SK-N-SH (cell line): ENCODE data around the gene MGAT4B.

Experiments used
- CHD2 ChIP-seq: fragments of 150-350 bp; IDR thresholded peaks from 2 replicates; pipeline ENCODE4 v1.6.1; 2018; ENCODE audit warnings: low read length; ENCODE audit not compliant: partially characterized antibody
- EZH2phosphoT487 ChIP-seq: fragments of 200-600 bp; sonication (generic); IDR thresholded peaks from 2 replicates; pipeline ENCODE4 v1.6.1; 2017; ENCODE audit warnings: low read depth, mixed run types, mild to moderate bottlenecking, antibody characterized with exemption, moderate library complexity, borderline replicate concordance
- RFX5 ChIP-seq: IDR thresholded peaks from 2 replicates; pipeline ENCODE4 v1.6.1; 2012; ENCODE audit warnings: mild to moderate bottlenecking, improper control_type of control experiment, low read length
- TAF1 ChIP-seq: IDR thresholded peaks from 2 replicates; pipeline ENCODE4 v1.6.1; 2012; ENCODE audit warnings: low read depth, mild to moderate bottlenecking, low read length, moderate library complexity, borderline replicate concordance
- TF ChIP-seq, protein P1 (sequence below): fragments of 150-350 bp; IDR thresholded peaks from 2 replicates; pipeline ENCODE4 v1.6.1; 2017; ENCODE audit warnings: antibody characterized with exemption, low read length, low read depth, borderline replicate concordance
- TF ChIP-seq, protein P2 (sequence below): IDR thresholded peaks from 2 replicates; pipeline ENCODE4 v1.6.1; 2012; ENCODE audit warnings: mild to moderate bottlenecking, low read depth, low read length, moderate library complexity
- TF ChIP-seq, protein P3 (sequence below): fragments of 150-350 bp; IDR thresholded peaks from 2 replicates; pipeline ENCODE4 v1.6.1; 2016; ENCODE audit warnings: mild to moderate bottlenecking, low read depth, low read length
- TF ChIP-seq, protein P4 (sequence below): fragments of 200-600 bp; sonication (generic); IDR thresholded peaks from 2 replicates; pipeline ENCODE4 v1.6.1; 2017; ENCODE audit warnings: antibody characterized with exemption, mild to moderate bottlenecking, moderate library complexity
- TF ChIP-seq, protein P5 (sequence below): IDR thresholded peaks from 2 replicates; pipeline ENCODE4 v1.4.0; 2012; ENCODE audit warnings: low read depth, borderline replicate concordance
- TF ChIP-seq, protein P6 (sequence below): IDR thresholded peaks from 2 replicates; pipeline ENCODE4; 2012

DNA sequence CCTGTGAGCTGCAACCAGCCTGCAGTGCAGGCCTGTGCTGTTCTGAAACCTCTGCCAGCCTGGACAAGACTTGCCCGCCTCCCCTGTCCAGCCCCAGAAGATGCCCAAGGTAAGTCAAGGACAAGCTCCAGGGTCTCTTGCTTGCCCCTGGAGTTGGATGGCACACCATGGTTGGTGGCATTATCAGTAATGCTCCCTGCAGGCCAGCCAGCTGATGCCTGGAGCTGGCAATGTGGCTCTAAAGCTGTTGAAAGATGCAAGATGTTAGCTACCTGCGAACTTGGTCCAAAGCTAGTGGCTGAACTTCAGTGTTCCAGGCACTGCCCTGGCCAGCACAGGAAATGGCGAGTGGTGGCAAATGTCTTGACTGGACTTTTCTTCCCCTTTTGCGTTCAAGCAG, 26.8 kb downstream of the MGAT4B start:
- TF ChIP-seq, protein P1, sequence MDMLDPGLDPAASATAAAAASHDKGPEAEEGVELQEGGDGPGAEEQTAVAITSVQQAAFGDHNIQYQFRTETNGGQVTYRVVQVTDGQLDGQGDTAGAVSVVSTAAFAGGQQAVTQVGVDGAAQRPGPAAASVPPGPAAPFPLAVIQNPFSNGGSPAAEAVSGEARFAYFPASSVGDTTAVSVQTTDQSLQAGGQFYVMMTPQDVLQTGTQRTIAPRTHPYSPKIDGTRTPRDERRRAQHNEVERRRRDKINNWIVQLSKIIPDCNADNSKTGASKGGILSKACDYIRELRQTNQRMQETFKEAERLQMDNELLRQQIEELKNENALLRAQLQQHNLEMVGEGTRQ, result no peak
- TF ChIP-seq, protein P2, sequence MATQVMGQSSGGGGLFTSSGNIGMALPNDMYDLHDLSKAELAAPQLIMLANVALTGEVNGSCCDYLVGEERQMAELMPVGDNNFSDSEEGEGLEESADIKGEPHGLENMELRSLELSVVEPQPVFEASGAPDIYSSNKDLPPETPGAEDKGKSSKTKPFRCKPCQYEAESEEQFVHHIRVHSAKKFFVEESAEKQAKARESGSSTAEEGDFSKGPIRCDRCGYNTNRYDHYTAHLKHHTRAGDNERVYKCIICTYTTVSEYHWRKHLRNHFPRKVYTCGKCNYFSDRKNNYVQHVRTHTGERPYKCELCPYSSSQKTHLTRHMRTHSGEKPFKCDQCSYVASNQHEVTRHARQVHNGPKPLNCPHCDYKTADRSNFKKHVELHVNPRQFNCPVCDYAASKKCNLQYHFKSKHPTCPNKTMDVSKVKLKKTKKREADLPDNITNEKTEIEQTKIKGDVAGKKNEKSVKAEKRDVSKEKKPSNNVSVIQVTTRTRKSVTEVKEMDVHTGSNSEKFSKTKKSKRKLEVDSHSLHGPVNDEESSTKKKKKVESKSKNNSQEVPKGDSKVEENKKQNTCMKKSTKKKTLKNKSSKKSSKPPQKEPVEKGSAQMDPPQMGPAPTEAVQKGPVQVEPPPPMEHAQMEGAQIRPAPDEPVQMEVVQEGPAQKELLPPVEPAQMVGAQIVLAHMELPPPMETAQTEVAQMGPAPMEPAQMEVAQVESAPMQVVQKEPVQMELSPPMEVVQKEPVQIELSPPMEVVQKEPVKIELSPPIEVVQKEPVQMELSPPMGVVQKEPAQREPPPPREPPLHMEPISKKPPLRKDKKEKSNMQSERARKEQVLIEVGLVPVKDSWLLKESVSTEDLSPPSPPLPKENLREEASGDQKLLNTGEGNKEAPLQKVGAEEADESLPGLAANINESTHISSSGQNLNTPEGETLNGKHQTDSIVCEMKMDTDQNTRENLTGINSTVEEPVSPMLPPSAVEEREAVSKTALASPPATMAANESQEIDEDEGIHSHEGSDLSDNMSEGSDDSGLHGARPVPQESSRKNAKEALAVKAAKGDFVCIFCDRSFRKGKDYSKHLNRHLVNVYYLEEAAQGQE, result no peak
- TF ChIP-seq, protein P3, sequence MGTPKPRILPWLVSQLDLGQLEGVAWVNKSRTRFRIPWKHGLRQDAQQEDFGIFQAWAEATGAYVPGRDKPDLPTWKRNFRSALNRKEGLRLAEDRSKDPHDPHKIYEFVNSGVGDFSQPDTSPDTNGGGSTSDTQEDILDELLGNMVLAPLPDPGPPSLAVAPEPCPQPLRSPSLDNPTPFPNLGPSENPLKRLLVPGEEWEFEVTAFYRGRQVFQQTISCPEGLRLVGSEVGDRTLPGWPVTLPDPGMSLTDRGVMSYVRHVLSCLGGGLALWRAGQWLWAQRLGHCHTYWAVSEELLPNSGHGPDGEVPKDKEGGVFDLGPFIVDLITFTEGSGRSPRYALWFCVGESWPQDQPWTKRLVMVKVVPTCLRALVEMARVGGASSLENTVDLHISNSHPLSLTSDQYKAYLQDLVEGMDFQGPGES, result no peak
- no peak for TF ChIP-seq EZH2phosphoT487
- TF ChIP-seq, protein P4, sequence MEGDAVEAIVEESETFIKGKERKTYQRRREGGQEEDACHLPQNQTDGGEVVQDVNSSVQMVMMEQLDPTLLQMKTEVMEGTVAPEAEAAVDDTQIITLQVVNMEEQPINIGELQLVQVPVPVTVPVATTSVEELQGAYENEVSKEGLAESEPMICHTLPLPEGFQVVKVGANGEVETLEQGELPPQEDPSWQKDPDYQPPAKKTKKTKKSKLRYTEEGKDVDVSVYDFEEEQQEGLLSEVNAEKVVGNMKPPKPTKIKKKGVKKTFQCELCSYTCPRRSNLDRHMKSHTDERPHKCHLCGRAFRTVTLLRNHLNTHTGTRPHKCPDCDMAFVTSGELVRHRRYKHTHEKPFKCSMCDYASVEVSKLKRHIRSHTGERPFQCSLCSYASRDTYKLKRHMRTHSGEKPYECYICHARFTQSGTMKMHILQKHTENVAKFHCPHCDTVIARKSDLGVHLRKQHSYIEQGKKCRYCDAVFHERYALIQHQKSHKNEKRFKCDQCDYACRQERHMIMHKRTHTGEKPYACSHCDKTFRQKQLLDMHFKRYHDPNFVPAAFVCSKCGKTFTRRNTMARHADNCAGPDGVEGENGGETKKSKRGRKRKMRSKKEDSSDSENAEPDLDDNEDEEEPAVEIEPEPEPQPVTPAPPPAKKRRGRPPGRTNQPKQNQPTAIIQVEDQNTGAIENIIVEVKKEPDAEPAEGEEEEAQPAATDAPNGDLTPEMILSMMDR, result no peak
- TF ChIP-seq RFX5, result no peak
- no peak for TF ChIP-seq TAF1
- TF ChIP-seq, protein P5, sequence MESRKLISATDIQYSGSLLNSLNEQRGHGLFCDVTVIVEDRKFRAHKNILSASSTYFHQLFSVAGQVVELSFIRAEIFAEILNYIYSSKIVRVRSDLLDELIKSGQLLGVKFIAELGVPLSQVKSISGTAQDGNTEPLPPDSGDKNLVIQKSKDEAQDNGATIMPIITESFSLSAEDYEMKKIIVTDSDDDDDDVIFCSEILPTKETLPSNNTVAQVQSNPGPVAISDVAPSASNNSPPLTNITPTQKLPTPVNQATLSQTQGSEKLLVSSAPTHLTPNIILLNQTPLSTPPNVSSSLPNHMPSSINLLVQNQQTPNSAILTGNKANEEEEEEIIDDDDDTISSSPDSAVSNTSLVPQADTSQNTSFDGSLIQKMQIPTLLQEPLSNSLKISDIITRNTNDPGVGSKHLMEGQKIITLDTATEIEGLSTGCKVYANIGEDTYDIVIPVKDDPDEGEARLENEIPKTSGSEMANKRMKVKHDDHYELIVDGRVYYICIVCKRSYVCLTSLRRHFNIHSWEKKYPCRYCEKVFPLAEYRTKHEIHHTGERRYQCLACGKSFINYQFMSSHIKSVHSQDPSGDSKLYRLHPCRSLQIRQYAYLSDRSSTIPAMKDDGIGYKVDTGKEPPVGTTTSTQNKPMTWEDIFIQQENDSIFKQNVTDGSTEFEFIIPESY, result no peak
- TF ChIP-seq, protein P6, sequence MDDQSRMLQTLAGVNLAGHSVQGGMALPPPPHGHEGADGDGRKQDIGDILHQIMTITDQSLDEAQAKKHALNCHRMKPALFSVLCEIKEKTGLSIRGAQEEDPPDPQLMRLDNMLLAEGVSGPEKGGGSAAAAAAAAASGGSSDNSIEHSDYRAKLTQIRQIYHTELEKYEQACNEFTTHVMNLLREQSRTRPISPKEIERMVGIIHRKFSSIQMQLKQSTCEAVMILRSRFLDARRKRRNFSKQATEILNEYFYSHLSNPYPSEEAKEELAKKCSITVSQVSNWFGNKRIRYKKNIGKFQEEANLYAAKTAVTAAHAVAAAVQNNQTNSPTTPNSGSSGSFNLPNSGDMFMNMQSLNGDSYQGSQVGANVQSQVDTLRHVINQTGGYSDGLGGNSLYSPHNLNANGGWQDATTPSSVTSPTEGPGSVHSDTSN, result no peak
- no peak for TF ChIP-seq CHD2
